Activated CD4-positive, alpha-beta T cell treated with anti-CD3 and anti-CD28 coated beads, Interleukin-2, amount 10 ng/mL, durations not matched to agents 24 days and 14 days (primary cell): ENCODE results near the gene CST7. TPM values are rescaled to one million over a fixed set of nuclear protein-coding genes. Genes with fewer than 3 reads are reported as not detected.

Source experiments
- DNase-seq: peaks from one replicate; pipeline ENCODE4 v3.0.0; 2022
- H3K27ac Mint-ChIP-seq: one replicate; pipeline ENCODE4 v1.8.0; 2022; ENCODE audit warnings: mild to moderate bottlenecking, mixed read lengths
- H3K27me3 Mint-ChIP-seq: one replicate; pipeline ENCODE4 v1.8.0; 2022; ENCODE audit warnings: mixed read lengths
- H3K36me3 Mint-ChIP-seq: one replicate; pipeline ENCODE4 v1.8.0; 2022; ENCODE audit warnings: low read depth, mild to moderate bottlenecking, mixed read lengths
- H3K4me1 Mint-ChIP-seq: one replicate; pipeline ENCODE4 v1.8.0; 2021; ENCODE audit warnings: mixed read lengths
- H3K4me3 Mint-ChIP-seq: one replicate; pipeline ENCODE4 v1.8.0; 2022; ENCODE audit warnings: mild to moderate bottlenecking, moderate library complexity, mixed read lengths
- H3K9me3 Mint-ChIP-seq: one replicate; pipeline ENCODE4 v1.8.0; 2021; ENCODE audit warnings: mixed read lengths
- intact Hi-C: fragments of 100-400 bp; cut with micrococcal nuclease; formaldehyde crosslinking; loops from one replicate; pipeline ENCODE4 v1.15.1; 2023
- total RNA-seq: library from RNA; stranded (reverse); gene quantifications from 2 replicates; pipeline ENCODE4 v1.2.3, GENCODE V29; 2022

CST7 gene
- total RNA-seq, 1 donor from 2014 or later = 115 TPM

DNA sequence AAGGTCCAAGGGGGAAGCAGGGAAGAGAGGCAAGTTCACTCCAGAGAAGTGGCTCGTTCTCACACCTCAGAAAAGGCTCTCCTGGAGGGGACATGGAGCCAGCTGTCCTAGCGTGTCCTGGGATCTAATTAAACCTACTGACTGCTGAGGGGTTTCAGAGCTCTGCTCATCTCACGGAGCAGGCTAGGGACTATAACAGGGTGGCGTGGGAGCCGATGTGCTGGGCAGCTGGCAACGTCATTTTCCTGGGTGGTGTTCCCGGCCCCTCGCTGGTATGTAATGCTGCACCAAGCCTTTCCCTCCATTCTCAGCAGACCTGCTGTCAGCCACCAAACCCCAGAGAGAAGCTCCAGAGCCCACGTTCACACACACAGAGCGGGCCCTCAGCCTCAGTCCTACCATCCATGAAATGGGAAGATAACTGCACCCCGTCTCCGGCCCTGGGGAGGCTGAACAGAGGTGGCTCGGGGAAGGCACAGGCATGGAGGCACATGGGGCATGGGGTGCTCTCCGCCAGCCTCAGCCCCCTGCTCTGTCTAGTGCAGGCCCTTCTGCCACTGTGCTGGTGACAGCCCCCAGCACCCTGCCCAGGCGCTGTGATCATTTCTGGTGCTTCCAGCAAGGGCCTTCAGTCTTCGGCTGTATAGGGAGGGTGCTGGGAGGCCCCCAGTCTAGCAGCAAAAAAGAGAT is 1.9 kb downstream of the CST7 start:
- Mint-ChIP-seq H3K27me3 (no peaks in the 10 kb centered on the region), H3K27ac (peak overlapping the region; percentile 98), H3K4me3 (peak overlapping the region; percentile 95), H3K4me1 (peaks cover 70% of the 10 kb centered on the region), H3K36me3 (peaks cover 56% of the 10 kb centered on the region), H3K9me3 (peaks cover 18% of the 10 kb centered on the region)
- no peak for DNase-seq
- intact Hi-C loops = loop anchor here (5.0 kb wide), 1 partner anchor 286 kb away; no protein-coding TSS in a partner anchor

- peaks cover 70% of the 10 kb centered on the region for H3K4me1 Mint-ChIP-seq
- H3K27me3 Mint-ChIP-seq = no peaks in the 10 kb centered on the region
- no peak for DNase-seq
- H3K4me3 Mint-ChIP-seq = peak overlapping the region; percentile 95
- H3K9me3 Mint-ChIP-seq = peaks cover 15% of the 10 kb centered on the region
- peaks cover 57% of the 10 kb centered on the region for H3K36me3 Mint-ChIP-seq
- peak overlapping the region; percentile 76 for H3K27ac Mint-ChIP-seq
- intact Hi-C loops = loop anchor here (5.0 kb wide), 1 partner anchor 286 kb away; no protein-coding TSS in a partner anchor
Observed at GRCh38 chr20:24951536-24952083, 2.5 kb downstream of the CST7 start.

DNA sequence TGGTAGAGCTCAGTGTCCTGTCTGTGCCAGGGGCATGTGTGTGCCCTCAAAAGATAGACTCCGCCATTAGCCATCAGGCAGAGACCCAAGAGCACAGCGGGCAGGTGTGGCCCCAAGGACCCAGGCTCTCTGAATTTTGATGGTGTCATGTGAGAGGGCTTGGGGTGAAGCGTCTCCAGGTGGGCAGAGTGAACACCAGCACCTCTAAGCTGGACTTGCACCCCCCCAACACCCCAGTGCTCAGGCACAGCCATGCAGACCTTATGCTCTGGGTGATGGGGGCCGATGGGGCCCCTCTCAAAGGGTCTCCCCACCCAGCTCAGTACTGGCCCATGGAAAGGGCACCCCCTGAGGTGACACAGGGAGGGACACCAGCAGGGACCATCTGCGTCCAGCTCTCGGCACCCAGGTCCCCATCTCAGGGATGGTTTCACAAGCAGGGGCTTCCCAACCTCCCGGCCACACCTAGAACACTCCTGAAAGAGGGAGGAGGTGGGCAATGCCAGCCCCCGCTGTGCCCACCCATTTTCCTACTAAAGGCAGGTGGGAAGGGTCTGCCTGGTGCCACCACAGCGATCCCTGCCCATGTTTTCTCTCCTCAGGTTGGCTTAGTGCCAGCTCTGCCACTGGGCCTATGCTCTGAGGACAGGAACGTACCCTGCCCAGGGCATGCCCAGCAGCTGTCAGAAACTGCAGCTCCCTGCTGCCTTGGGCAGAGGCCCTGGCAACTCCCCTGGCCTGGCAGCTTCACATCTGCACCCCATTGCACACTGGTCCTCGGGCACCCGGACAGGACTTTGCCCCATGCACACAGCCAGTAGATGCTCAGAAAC is 3.5 kb downstream of the CST7 start:
- intact Hi-C loops = loop anchor here (5.0 kb wide), 1 partner anchor 285 kb away; no protein-coding TSS in a partner anchor
- H3K9me3 Mint-ChIP-seq = peaks cover 5% of the 10 kb centered on the region
- H3K27ac Mint-ChIP-seq = peak overlapping the region; percentile 85
- peaks cover 52% of the 10 kb centered on the region for H3K36me3 Mint-ChIP-seq
- peaks cover 61% of the 10 kb centered on the region for H3K4me1 Mint-ChIP-seq
- peak overlapping the region; percentile 95 for H3K4me3 Mint-ChIP-seq
- DNase-seq = no peak
- H3K27me3 Mint-ChIP-seq = no peaks in the 10 kb centered on the region

GRCh38 chr20:24953209-24953575 is 4.1 kb downstream of the CST7 start:
- intact Hi-C loops = loop anchor here (5.0 kb wide), 1 partner anchor 284 kb away; no protein-coding TSS in a partner anchor
- H3K9me3 Mint-ChIP-seq = no peaks in the 10 kb centered on the region

DNA sequence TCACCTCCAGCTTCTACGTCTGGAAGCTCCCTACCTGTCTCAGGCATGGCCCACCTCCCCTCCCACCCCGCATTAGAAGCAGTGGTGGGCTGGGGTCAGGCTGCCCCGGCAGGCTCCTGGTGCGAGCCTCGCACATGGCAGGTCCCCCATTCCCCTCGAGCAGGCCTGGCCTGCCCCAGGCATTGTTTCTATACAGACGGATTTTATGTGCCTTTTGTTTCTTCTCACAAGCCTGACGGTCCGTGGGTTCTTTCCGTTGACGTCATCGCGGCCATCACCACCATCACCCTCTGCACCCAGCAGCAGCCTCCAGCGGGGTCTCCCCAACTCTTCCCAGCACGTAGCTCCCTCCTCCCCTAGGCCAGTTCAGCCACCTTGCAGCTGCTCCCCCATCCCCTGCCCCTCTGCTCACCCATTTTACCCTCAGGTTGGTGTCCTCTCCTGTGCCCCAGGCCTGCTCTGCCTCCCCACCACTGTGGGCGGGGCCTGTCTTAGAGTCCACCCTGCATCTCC is 4.6 kb downstream of the CST7 start:
- Mint-ChIP-seq H3K9me3 (no peaks in the 10 kb centered on the region), H3K4me1 (peaks cover 51% of the 10 kb centered on the region), H3K27me3 (no peaks in the 10 kb centered on the region), H3K36me3 (peaks cover 55% of the 10 kb centered on the region), H3K27ac (peak overlapping the region; percentile 85), H3K4me3 (peak overlapping the region; percentile 67)
- no peak for DNase-seq
- intact Hi-C loops = loop anchor here (5.0 kb wide), 1 partner anchor 284 kb away; no protein-coding TSS in a partner anchor

More at GRCh38 chr20:24953209-24953575, 4.1 kb downstream of the CST7 start:
- H3K27me3 Mint-ChIP-seq = no peaks in the 10 kb centered on the region
- H3K4me3 Mint-ChIP-seq = peak overlapping the region; percentile 24
- peak overlapping the region; percentile 85 for H3K27ac Mint-ChIP-seq
- H3K4me1 Mint-ChIP-seq = peaks cover 55% of the 10 kb centered on the region
- no peak for DNase-seq
- H3K36me3 Mint-ChIP-seq = peaks cover 53% of the 10 kb centered on the region

GRCh38 chr20:24954151-24954550 is 5.1 kb downstream of the CST7 start:
- Mint-ChIP-seq H3K27ac (peak overlapping the region; percentile 85), H3K36me3 (peaks cover 57% of the 10 kb centered on the region)

DNA sequence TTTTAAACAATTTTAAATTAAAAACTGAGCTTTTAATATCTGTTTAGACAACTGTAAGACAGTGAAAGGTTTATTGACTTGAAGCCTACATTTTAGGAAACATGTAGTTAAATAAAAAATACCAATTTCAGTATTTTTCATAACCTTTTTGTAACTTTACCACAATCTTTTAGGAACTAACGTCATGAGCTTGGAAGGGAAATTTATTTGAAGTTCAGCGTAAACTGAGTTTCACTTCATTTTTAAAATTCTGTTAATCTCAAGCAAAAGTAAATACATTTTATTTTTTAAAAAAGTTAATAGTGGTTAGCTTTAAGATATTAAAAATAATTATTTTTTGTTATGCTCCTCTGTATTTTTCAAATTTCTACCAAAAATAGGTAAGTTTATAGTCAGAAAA is 5.5 kb downstream of the CST7 start:
- intact Hi-C loops = loop anchor here (5.0 kb wide), 1 partner anchor 283 kb away; no protein-coding TSS in a partner anchor
- H3K4me1 Mint-ChIP-seq = peaks cover 46% of the 10 kb centered on the region
- peaks cover 59% of the 10 kb centered on the region for H3K36me3 Mint-ChIP-seq
- no peak for DNase-seq
- peak overlapping the region; percentile 89 for H3K27ac Mint-ChIP-seq
- H3K9me3 Mint-ChIP-seq = no peaks in the 10 kb centered on the region
- no peaks in the 10 kb centered on the region for H3K27me3 Mint-ChIP-seq
- H3K4me3 Mint-ChIP-seq = peak overlapping the region; percentile 71

More at GRCh38 chr20:24954151-24954550, 5.1 kb downstream of the CST7 start:
- H3K4me1 Mint-ChIP-seq = peaks cover 49% of the 10 kb centered on the region
- H3K27me3 Mint-ChIP-seq = no peaks in the 10 kb centered on the region
- intact Hi-C loops = loop anchor here (5.0 kb wide), 1 partner anchor 283 kb away; no protein-coding TSS in a partner anchor
- H3K9me3 Mint-ChIP-seq = no peaks in the 10 kb centered on the region
- DNase-seq = no peak
- H3K4me3 Mint-ChIP-seq = peak overlapping the region; percentile 67

DNA sequence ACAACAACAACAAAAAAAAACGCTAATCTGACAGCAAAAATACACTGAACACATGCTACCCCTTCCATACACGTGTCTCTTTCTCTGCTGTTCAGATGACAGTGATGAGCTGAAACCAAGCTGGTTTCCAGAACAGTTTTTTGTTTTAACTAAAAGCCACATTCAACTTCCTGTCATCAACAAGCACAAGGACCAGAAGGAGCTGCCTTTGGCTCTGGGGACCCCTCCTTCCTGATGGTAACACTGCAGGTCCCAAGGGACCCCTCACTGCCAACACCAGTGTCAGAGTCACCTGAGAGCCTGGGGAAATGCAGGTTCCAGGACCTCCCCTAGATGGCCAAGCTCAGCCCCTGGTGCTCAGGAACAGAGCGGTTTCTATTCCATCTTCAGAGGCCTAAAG is 6.0 kb downstream of the CST7 start:
- Mint-ChIP-seq H3K9me3 (no peaks in the 10 kb centered on the region), H3K4me3 (peak overlapping the region; percentile 71), H3K27me3 (no peaks in the 10 kb centered on the region), H3K4me1 (peaks cover 43% of the 10 kb centered on the region), H3K36me3 (peaks cover 62% of the 10 kb centered on the region), H3K27ac (peak overlapping the region; percentile 89)
- intact Hi-C loops = no loop called here
- peak; percentile 82 for DNase-seq

GRCh38 chr20:24956001-24956841 is 7.2 kb downstream of the CST7 start:
- no peaks in the 10 kb centered on the region for H3K27me3 Mint-ChIP-seq
- peak overlapping the region; percentile 75 for H3K27ac Mint-ChIP-seq
- H3K4me3 Mint-ChIP-seq = peak overlapping the region; percentile 12
- no peaks in the 10 kb centered on the region for H3K9me3 Mint-ChIP-seq
- DNase-seq = no peak
- H3K36me3 Mint-ChIP-seq = peaks cover 63% of the 10 kb centered on the region
- intact Hi-C loops = no loop called here
- H3K4me1 Mint-ChIP-seq = peaks cover 39% of the 10 kb centered on the region

DNA sequence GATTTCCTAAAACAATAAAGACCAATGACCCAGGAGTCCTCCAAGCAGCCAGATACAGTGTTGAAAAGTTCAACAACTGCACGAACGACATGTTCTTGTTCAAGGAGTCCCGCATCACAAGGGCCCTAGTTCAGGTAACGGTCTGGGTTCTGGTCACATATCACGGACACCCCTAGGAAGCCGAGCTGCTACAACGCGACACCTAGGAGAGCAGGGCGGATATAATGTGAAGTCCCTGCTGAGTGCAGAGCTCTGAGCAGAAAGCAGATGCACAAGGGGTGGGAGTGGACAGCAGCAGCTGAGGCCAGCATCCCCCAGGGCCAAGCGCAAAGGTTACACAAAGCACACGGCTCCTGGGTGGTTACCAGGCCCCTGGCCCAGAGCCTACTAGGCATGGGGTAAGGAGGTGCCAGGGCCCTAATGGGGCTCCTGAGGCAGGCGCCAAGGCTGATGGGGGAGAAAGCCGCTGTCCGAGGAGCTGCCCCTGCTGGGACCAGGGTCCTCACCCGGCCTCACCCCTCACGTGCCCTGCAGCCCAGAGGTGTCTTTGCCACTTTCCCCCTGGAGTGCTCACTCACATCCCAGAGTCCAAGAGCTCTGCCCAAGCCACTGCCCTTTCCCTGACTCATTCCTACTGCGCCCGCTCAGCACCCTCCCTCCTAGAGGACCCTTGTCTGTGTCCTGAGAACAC is 8.4 kb downstream of the CST7 start:
- intact Hi-C loops = no loop called here
- H3K36me3 Mint-ChIP-seq = peaks cover 62% of the 10 kb centered on the region
- peaks cover 28% of the 10 kb centered on the region for H3K4me1 Mint-ChIP-seq
- H3K27ac Mint-ChIP-seq = peak overlapping the region; percentile 71
- H3K4me3 Mint-ChIP-seq = no peak overlapping the region
- no peaks in the 10 kb centered on the region for H3K9me3 Mint-ChIP-seq
- DNase-seq = no peak
- no peaks in the 10 kb centered on the region for H3K27me3 Mint-ChIP-seq

GRCh38 chr20:24958506-24959385 is 9.7 kb downstream of the CST7 start:
- Mint-ChIP-seq H3K27me3 (no peaks in the 10 kb centered on the region), H3K4me3 (no peak overlapping the region), H3K4me1 (peaks cover 18% of the 10 kb centered on the region), H3K9me3 (no peaks in the 10 kb centered on the region), H3K36me3 (peaks cover 70% of the 10 kb centered on the region), H3K27ac (no peak overlapping the region)
- intact Hi-C loops = no loop called here
- DNase-seq = no peak
